ENCODE data around the gene VSNL1.

The VSNL1 gene

DNA sequence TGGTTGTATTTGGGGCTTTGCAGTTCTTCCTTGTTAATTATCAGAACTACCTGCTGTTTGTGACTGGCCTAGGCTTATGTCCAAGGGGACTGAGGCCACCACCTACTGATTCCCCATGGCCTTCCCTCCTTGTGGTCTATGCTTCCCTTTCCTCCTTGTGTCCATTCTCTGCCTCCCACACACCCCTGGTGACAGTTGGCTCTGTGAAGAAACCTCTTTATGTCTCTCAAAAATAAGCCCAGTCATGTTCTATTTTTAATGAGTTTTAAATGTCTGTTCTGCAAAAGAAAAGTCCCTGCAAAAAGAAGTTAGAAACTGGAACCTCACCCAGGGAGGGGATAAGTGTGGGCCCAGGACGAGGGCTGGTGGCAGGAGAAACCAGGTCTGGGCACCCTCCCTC is 108.1 kb downstream of the VSNL1 start:
- DNase-seq = no peak

- DNase-seq = no peak
Measured at GRCh38 chr2:17649026-17649425, 108.5 kb downstream of the VSNL1 start.

DNA sequence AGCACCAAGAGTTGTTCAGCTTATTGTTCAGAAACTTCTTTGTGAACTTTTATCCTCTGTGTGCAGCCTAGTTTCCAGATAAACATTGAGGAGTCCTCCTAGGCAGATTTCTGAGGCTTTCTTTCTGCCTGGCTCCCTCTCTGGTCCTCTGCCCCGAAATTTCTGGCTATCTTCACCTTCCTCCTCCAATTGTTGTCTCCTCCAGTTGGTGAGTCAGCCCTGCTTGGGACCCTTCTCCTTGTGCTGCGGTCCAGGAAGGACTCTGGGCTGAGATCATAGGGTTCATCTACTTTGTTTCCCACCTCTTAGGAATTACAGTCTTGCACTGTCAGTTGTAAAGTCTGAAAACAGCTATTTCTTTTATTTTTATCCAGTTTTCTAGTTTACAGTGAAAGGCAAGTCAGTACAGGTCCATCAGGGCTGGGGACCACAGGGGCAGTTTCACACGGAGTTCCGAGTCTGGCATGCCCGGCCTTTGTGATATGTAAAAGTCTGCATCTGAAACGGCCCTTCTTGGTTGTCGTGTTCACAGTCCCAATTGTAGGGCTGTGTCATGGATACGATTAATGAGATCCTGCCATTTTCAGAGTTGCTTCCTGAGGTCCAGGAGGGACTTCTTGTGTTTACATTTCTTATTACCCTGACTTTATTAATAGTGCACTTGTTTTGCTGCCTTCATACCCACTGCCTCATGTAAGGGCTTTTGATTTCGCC is 112.3 kb downstream of the VSNL1 start:
- DNase-seq = no peak

GRCh38 chr2:17657759-17658158 is 117.3 kb downstream of the VSNL1 start:
- DNase-seq = no peak

GRCh38 chr2:17658251-17658843 is 117.9 kb downstream of the VSNL1 start:
- DNase-seq = no peak

DNA sequence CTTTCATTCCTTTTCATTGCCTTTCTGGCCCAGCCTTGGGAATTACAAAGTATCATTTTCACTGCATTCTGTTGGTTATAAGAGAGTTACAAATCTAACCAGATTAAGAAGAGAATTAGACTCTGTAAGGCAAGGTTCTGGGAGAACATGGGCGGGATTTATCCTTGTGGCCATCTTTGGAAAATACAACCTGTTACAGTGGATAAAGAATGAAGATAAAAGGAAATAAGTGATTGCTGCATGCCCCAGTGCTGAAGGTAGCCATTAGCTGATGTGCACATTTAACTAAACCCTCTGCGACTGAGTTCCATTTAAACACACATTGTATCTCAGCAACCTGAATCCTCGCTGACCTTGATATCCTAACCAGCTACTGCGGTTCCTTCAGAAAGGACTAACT is 119.7 kb downstream of the VSNL1 start:
- no peak for DNase-seq

DNA sequence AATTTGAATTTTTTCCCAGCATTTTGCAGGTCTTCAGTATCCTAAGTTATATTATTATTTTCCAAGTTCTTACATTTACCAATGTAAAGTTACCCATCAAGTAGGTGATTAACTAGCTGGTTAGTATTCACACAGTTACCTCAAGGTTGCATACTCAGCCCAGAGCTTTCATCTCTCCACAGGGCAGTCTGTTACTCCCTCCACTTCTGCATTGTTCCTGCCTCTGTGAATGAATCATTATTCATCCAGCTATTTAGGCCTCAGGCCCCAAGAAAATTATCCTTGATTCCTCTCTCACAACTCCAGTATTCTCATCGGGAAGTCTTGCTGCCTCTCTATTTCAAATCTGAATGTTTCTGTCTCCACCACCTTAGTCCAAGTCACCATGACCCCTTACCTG is 121.0 kb downstream of the VSNL1 start:
- DNase-seq = no peak

DNA sequence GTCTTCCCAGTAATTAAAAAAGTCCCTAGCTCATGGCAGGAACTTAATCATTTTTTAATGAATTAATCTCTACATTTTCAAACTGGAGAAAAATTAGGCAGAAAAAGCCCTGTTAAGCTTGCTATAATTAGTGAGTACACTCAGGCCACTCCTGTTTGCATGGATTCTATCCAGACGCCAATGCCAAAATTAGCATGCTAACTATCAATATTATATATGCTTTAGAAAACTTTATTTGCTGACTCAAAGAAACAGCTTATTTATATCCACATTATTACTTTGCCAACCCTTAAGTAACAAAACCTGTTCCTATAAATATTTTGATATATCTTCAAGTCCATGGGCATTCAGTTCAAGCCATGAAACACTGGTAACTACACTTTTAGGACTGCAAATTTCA is 122.2 kb downstream of the VSNL1 start:
- no peak for DNase-seq

DNA sequence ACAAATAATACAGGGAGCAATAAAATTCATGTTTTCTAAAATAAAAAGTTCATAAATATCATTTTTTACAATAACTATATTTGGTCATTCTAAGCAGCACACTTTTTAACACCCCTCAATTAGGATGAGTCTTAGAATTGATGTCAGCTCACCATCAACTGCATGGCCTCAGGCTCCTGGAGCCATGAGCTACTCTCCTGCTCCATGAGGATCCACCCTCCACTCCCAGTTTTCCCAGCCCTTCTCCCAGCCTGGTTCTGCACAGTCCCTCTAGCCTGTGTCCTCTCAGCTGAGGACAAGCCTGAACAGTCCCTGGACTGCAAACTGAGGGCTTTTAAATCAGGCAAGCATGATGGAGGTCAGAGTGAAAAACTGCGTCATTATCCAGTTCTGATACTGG is 124.0 kb downstream of the VSNL1 start:
- DNase-seq = no peak

- DNase-seq = no peak
Measured at GRCh38 chr2:17667898-17668297, 127.4 kb downstream of the VSNL1 start.

GRCh38 chr2:17672583-17673317 is 132.3 kb downstream of the VSNL1 start:
- DNase-seq = no peak

DNA sequence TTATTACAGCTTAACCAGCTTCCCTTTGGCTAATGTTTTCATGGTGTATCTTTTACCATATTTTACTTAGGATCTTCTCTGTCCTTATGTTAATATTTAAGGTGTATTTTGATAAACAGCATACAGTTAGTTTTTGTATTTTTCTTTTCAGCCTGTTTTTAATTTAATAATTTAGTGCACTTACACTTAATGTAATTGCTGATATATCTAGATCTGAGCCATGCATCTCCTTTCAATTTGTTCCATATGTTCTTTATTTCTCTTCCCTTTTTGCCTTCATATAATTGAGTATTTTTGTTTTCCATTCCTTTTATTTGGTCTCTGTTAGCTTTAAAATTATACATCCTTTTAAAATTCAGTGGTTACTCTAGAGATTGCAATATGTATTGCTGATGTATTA is 134.3 kb downstream of the VSNL1 start:
- no peak for DNase-seq

GRCh38 chr2:17680119-17680518 is 139.6 kb downstream of the VSNL1 start:
- DNase-seq = no peak

- DNase-seq = no peak
Measured at GRCh38 chr2:17682098-17682857, 141.8 kb downstream of the VSNL1 start.

DNA sequence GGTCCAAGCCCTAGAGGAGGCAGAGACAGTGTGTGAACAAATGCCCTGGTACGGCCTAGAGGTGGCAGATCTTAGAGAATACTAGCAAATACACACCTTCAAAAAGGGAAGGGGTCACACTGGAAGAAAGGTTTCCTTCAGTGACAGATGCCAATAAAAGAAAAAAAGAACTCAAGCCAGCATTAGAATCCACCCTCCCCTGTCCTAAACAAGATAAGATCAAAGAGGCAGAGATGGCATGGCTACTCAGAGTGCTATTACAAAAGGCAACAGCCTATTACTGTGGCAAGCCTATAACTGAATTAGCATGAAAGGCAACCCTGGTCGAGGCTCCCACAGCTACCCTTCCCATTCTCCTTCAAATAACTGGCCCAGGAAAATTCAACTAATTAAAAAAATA is 143.5 kb downstream of the VSNL1 start:
- no peak for DNase-seq

- no peak for DNase-seq
Measured at GRCh38 chr2:17688600-17688999, 148.1 kb downstream of the VSNL1 start.

GRCh38 chr2:17689010-17689409 is 148.5 kb downstream of the VSNL1 start:
- DNase-seq = no peak

DNA sequence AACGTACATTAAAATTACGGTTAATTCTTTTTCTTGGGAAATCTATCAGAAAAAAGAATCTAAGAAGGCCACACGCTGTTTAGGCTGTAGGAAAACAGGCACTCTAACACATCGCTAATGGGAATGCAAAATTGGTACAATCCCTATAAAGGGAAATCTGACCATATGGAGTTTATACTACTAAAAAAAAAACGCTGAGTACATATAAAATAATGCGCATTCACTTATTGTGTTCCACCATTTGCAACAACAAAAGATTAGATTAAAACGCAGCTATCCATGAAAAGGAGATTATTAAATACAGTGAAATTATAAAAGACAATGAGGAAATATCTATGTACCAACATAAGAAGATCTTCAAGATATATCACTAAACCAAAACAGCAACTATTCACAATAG is 150.3 kb downstream of the VSNL1 start:
- DNase-seq = no peak
